Measurements from ENCODE around the gene NR4A3. TPM values are rescaled to one million over a fixed set of nuclear protein-coding genes. Genes with fewer than 3 reads are reported as not detected.
A peak's percentile ranks its signal among the peaks of the same experiment; 100 is the strongest.
"Not testable (repeated sequence)": the region's sequence is repeated elsewhere in the genome, so short reads cannot be mapped to it uniquely, and the experiment has no call there.

The NR4A3 gene
- total RNA-seq, 1 donor from 2014 or later, result under 0.01 TPM

GRCh38 chr9:99832558-99832864 is 10.8 kb downstream of the NR4A3 start:
- DNase-seq (ENCODE audit: low read depth in 2 of 2), result no peak

GRCh38 chr9:99833735-99834134 is 12.1 kb downstream of the NR4A3 start:
- no peak for DNase-seq (ENCODE audit: low read depth in 2 of 2)

- no peak for DNase-seq (ENCODE audit: low read depth in 2 of 2)
These were observed 12.8 kb downstream of the NR4A3 start for GRCh38 chr9:99834474-99834873.

- DNase-seq (ENCODE audit: low read depth in 2 of 2), result no peak
These were observed 13.5 kb downstream of the NR4A3 start for GRCh38 chr9:99835142-99835541.

GRCh38 chr9:99835581-99835980 is 13.9 kb downstream of the NR4A3 start:
- DNase-seq (ENCODE audit: low read depth in 2 of 2), result no peak

GRCh38 chr9:99840072-99840471 is 18.4 kb downstream of the NR4A3 start:
- DNase-seq (ENCODE audit: low read depth in 2 of 2), result no peak

- no peak for DNase-seq (ENCODE audit: low read depth in 2 of 2)
These were observed 23.4 kb downstream of the NR4A3 start for GRCh38 chr9:99845063-99845462.

GRCh38 chr9:99848447-99848846 is 26.8 kb downstream of the NR4A3 start:
- no peak for DNase-seq (ENCODE audit: low read depth in 2 of 2)

GRCh38 chr9:99850736-99851499 is 29.2 kb downstream of the NR4A3 start:
- no peak for DNase-seq (ENCODE audit: low read depth in 2 of 2)

GRCh38 chr9:99851500-99851822 is 29.8 kb downstream of the NR4A3 start:
- no peak for DNase-seq (ENCODE audit: low read depth in 2 of 2)

GRCh38 chr9:99852617-99853016 is 30.9 kb downstream of the NR4A3 start:
- no peak for DNase-seq (ENCODE audit: low read depth in 2 of 2)

GRCh38 chr9:99855467-99856176 is 33.9 kb downstream of the NR4A3 start:
- no peak for DNase-seq (ENCODE audit: low read depth in 2 of 2)

GRCh38 chr9:99857576-99857975 is 35.9 kb downstream of the NR4A3 start:
- not testable (repeated sequence) for DNase-seq (ENCODE audit: low read depth in 2 of 2)

- DNase-seq (ENCODE audit: low read depth in 2 of 2), result no peak
These were observed 36.4 kb downstream of the NR4A3 start for GRCh38 chr9:99858087-99858486.

- DNase-seq (ENCODE audit: low read depth in 2 of 2), result no peak
These were observed 37.7 kb downstream of the NR4A3 start for GRCh38 chr9:99859243-99859980.

- DNase-seq (ENCODE audit: low read depth in 2 of 2), result no peak
These were observed 38.6 kb downstream of the NR4A3 start for GRCh38 chr9:99860266-99860665.

- DNase-seq (ENCODE audit: low read depth in 2 of 2), result no peak
These were observed 42.3 kb downstream of the NR4A3 start for GRCh38 chr9:99863955-99864354.

- no peak for DNase-seq (ENCODE audit: low read depth in 2 of 2)
These were observed 44.7 kb downstream of the NR4A3 start for GRCh38 chr9:99866398-99866797.

- no peak for DNase-seq (ENCODE audit: low read depth in 2 of 2)
These were observed 45.9 kb downstream of the NR4A3 start for GRCh38 chr9:99867536-99867935.

- DNase-seq (ENCODE audit: low read depth in 2 of 2), result no peak
These were observed 46.3 kb downstream of the NR4A3 start for GRCh38 chr9:99867968-99868367.

GRCh38 chr9:99868845-99869244 is 47.2 kb downstream of the NR4A3 start:
- peak in 1 of 2 donors; percentile 1 for DNase-seq (ENCODE audit: low read depth in 2 of 2)

GRCh38 chr9:99870126-99870525 is 48.4 kb downstream of the NR4A3 start:
- no peak for DNase-seq (ENCODE audit: low read depth in 2 of 2)

- DNase-seq (ENCODE audit: low read depth in 2 of 2), result no peak
These were observed 51.8 kb downstream of the NR4A3 start for GRCh38 chr9:99873531-99873930.

All from dermis microvascular lymphatic vessel endothelial cell (primary cell).